ENCODE results near the gene NXNL2.
A peak's percentile ranks its signal among the peaks of the same experiment; 100 is the strongest.

Gene NXNL2

DNA sequence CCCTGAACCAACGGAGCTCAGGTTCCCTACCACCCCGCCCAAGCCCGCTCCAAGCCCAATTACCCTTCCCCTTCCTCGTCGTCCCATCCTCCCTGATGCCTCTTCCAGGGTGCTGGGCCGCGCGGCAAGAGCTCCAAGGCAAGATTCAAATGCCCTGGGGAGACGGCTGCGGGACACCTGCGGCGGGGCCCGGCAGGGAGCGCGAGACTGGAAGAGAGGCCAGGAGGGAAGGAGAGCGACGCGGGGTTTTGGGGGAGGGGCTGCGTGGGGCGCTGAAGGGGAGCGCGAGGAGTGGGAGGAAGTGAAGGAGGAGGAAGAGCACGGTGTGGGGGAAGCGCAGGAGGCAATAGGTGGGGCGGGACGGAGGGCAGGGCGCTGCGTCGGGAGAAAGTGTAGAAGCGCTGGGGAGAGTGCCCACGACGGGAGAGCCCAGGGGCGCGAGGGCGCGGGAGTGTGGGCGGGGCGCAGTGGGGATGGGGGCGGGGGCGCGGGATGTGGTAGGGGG lies 975 bp upstream of the NXNL2 start:
- no peak for DNase-seq

- DNase-seq: peak in 1 of 2 experiments; percentile 32
Measured at GRCh38 chr9:88535226-88536022, 446 bp downstream of the NXNL2 start.

- no peak for DNase-seq
Measured at GRCh38 chr9:88536023-88536324, 996 bp downstream of the NXNL2 start.

- no peak for DNase-seq
Measured at GRCh38 chr9:88536951-88537760, 2.2 kb downstream of the NXNL2 start.

DNA sequence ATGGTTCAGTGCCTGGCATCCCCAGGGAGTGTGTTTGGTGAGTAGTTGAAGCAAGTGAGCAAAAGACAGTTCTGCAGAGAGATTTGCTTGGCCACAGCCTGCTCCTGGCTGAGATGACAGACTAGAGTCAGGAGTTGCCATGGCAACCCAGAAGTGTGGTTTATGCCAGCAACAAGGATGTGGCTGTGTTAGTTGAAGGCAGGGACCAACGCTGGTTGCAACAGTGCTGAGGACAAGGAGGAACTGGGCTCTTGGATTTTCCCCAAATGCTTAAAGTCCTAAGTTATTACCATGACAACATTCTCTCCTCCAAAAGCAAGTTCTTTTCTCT lies 2.7 kb downstream of the NXNL2 start:
- peak in 1 of 2 experiments; percentile 35 for DNase-seq

DNA sequence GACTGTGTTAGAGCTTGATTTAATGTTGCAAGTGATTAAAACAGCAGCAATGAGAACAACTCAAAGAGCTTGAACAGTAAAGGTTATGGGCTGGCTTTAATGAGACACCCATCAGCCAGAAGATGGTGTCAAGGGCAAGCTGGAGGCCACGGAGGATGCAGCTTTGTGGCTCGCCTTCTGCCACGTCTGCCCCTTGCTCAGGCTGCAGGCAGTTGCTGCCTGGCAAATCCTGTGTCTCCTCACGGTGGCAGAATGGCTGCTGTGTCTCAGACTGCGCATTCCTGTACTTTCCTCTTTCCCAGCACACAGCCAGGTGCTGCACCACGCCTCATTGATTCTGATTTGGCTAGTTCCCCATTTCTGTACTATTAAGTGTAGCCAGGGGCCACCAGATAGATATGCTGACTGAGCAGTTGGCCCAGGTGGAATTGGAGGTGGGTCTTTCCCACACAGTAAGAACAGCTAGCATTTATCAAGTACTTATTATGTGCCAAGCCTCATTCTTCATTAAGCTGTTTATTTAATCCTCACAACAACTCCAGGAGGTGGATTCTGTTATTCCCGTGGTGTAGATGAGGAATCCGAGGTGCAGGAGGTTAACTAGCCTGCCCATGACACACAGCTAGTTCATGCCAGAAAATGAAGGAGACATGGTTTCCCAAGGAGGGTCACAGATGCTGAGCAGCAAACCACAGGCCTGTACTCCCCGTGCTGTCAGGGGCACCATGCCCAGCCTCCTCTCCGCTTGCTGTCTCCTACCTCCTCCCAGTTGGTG lies 3.5 kb downstream of the NXNL2 start:
- no peak for DNase-seq

GRCh38 chr9:88539246-88539645 lies 4.3 kb downstream of the NXNL2 start:
- no peak for DNase-seq

GRCh38 chr9:88540251-88540763 lies 5.3 kb downstream of the NXNL2 start:
- DNase-seq: no peak

DNA sequence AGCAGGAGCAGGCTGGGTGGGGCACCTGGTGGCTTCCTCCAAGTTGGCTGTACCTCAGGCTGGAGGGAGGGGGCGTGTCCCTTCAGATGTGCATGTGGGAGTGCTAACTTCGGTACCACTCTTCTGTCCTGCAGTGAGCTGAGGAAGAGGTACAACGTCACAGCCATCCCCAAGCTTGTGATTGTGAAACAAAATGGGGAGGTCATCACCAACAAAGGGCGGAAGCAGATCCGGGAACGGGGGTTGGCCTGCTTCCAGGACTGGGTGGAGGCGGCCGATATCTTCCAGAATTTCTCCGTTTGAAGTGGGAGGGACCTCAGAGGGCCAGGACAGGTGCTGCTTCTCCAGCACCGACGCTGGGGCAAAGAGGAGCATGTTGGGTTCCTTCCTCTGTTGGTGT lies 9.3 kb downstream of the NXNL2 start:
- no peak for DNase-seq

GRCh38 chr9:88551546-88552137 lies 16.7 kb downstream of the NXNL2 start:
- DNase-seq: no peak

GRCh38 chr9:88553350-88553749 lies 18.4 kb downstream of the NXNL2 start:
- DNase-seq: no peak

DNA sequence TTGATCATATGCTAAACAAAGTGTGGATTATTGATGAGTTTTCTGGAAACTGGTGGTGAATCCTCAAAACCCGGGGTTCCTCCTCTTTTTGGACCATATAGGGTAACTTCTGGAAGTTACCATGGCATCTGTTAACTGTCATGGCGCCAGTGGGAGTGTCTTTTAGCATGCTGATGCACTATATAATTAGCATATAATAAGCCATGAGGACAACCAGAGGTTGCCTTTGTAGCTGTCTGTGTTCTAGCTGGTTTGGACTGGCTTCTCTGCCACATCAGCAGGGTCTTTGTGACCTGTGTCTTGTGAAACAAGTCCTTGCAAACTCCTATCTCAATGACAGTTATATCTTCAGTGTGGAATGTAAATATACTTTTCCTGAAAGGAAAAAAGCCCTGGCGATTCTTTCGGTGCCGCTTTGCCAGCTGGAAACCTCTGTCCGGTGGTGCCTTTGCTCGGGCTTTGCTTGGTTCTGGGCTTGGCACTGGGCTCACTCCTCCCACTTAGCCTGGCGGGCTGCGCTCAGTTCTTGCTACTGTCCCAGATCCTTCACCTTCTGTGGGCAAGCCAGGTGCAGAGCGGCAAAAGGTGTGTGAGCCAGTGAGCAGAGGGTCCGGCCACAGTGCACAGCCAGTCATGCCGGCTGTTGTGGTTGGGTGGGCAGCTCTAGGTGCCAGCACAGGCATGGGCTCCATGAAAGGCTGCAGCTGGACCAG lies 20.4 kb downstream of the NXNL2 start:
- DNase-seq: no peak

GRCh38 chr9:88559661-88560060 lies 24.7 kb downstream of the NXNL2 start:
- no peak for DNase-seq

DNA sequence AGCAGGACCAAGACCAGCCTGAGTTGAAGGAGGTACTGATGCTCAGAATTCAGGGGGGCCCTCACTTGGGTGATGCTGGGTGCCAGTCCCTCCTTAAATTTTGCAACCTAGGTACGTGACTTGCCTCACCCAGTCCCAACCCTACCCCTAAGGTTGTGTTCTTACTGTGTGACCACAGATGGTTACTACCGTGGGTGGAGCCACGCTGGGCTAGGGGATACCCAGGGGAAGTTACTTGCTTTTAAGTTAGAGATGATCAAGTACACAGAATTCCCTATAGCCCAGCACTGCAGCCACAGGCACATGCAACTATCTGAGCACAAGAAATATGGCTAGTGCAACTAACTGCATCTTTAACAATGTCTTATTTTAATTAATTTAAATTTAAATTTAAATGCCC lies 32.9 kb downstream of the NXNL2 start:
- DNase-seq: peak; percentile 23 to 44

DNA sequence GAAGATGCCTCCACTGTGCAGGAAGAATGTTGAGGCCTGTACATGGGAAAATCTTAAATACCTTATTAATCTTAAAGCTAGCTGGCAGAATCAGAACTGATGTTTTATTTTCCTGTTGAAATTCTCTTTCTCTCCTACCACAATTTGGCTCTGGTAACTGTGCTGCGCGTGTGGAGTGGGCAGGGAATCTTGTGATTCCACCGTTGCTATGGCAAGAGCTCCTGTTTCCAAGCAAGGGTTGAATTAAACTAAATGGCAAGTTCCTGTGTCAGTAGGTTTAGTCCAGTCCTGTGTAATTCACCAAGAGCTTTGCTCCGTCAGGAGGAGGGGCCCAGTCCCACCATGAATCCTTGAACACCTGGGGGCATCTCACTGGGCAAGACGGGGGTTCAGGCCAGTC lies 36.4 kb downstream of the NXNL2 start:
- DNase-seq: no peak

DNA sequence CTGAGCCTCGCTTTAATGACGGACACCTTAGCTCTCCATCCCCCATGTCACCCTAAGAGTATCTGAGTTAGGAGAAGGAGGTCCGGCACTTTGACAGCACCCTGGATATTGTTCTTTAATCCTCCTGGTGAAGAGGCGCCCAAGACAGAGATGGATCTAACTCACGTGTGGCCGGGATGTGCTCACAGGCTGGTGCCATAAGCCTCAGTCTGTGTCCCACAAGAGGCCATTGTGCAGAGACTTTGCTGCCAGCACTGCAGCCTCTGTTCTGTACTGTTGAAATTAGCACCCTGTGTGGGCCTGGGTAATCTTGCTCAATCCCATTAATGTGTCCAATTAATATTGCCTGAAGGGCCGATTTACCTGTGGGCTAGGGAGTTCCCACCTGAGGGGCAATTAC lies 37.7 kb downstream of the NXNL2 start:
- no peak for DNase-seq

GRCh38 chr9:88574953-88575352 lies 40.0 kb downstream of the NXNL2 start:
- DNase-seq: no peak

DNA sequence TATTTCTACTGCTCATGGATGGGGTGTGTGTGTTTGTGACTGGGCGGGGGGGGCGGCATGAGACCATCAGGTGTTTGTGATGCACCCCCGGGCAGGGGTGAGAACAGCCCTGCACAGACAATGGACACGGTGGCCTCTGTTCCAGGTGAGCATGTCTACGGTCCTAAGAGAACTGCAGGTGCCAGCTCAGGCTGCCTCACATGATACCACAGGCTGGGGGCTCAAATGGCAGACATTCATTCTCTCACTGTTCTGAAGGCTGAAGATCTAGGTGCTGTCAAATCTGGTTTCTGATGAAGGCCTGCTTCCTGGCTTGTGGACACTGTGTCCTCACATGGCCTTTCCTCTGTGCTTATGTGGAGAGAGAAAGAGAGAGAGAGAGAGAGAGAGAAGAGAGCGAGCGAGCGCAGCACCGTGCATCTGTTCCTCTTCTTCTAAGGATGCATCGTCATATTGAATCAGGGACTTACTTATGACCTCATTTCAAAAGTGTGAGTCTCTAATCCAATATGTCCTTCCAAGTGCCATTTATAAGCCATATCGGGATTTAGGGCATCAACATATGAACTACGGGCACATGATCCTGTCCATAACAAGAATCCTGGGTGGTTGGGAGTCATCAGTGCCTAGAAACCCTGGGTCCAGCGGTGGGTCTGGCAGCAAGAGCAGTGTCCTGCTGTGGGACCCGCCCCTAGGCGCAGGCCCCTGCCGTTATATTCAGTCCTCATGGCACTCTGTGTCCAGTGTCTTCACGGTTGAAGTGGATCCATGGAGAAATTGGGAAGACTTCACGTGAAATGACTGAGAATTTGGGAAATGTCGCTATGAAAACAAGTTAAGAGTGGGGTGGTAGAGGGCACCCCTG lies 42.5 kb downstream of the NXNL2 start:
- DNase-seq: peak in 1 of 2 experiments; percentile 12

DNA sequence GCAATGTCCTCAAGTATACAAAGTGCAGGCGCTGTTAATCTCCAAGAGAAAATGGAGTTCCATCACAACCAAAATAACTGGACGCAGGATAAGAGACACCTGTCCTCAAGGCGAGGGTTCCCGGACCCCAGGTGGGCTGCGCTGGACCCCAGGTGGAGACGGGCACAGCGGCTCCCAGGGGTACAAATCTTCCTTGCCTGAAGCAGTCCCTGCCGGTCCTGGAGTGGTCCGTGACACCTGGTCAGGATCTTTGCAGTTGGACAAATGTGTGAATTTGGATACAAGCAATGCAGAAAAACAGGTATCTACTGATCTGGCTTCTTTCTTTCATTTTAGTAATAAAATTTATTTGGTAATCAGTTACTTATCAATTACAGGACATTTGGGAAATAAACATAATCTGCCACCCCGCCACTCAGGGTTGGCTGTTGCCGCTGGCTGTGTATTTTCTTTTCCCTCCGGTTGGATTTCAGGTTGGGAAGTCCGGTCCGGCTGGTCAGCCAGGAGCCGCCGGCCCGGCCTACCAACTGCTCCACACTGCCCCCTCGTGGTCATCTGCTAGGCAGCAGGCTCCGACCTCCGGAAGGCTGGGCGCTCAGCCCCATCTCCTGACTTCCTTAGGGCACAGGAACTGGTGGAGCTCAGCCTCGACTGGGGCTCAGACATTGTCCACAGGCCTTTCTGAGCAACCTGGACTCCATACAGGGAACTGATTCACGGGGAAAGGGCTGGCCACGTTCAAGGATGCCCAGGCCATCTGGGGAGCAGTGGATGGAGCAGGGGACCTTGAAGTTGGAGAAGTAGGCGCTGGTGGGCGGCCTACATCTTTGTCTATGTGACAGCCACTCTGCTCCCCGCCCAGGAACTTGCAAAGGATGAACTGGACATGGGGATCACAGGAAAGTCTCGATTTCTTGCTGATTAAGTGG lies 43.4 kb downstream of the NXNL2 start:
- peak; percentile 80 for DNase-seq

All from activated T-cell treated with anti-CD3 and anti-CD28 coated beads, Interleukin-2, amount 50 U/mL, for 48 hours (primary cell).